Measurements from ENCODE around the gene DDX17. TPM values are rescaled to one million over a fixed set of nuclear protein-coding genes. Genes with fewer than 3 reads are reported as not detected.
A peak's percentile ranks its signal among the peaks of the same experiment; 100 is the strongest.

DDX17 gene
- total RNA-seq, 1 experiment from 2014 or later, result 399 TPM

DNA sequence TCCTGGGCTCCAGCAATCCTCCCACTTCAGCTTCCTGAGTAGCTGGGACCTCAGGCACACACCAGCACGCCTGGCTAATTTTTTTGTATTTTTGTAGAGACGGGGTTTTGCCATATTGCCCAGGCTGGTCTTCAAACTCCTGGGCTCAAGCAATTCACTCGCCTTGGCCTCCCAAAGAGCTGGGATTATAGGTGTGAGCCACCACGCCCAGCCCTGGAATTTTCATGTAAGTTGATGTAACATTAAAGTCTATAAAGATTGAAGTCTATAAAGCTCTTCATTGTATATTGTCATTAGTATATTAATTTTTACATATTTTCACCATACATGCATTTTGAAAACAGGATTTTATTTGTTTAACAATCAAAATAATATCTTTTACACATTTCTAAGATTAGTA lies 12.5 kb upstream of the DDX17 start (continued):
- TF ChIP-seq, protein P1, sequence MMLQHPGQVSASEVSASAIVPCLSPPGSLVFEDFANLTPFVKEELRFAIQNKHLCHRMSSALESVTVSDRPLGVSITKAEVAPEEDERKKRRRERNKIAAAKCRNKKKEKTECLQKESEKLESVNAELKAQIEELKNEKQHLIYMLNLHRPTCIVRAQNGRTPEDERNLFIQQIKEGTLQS (CRISPR knock-in tag; conservative IDR thresholded peaks at IDR 0.05), result no peak
- TF ChIP-seq, protein P2, sequence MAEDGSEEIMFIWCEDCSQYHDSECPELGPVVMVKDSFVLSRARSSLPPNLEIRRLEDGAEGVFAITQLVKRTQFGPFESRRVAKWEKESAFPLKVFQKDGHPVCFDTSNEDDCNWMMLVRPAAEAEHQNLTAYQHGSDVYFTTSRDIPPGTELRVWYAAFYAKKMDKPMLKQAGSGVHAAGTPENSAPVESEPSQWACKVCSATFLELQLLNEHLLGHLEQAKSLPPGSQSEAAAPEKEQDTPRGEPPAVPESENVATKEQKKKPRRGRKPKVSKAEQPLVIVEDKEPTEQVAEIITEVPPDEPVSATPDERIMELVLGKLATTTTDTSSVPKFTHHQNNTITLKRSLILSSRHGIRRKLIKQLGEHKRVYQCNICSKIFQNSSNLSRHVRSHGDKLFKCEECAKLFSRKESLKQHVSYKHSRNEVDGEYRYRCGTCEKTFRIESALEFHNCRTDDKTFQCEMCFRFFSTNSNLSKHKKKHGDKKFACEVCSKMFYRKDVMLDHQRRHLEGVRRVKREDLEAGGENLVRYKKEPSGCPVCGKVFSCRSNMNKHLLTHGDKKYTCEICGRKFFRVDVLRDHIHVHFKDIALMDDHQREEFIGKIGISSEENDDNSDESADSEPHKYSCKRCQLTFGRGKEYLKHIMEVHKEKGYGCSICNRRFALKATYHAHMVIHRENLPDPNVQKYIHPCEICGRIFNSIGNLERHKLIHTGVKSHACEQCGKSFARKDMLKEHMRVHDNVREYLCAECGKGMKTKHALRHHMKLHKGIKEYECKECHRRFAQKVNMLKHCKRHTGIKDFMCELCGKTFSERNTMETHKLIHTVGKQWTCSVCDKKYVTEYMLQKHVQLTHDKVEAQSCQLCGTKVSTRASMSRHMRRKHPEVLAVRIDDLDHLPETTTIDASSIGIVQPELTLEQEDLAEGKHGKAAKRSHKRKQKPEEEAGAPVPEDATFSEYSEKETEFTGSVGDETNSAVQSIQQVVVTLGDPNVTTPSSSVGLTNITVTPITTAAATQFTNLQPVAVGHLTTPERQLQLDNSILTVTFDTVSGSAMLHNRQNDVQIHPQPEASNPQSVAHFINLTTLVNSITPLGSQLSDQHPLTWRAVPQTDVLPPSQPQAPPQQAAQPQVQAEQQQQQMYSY (CRISPR knock-in tag; IDR thresholded peaks at IDR 0.05), result no peak
- TF ChIP-seq ATF1 (CRISPR knock-in tag; IDR thresholded peaks at IDR 0.05) (no peak), FOXK1 (CRISPR knock-in tag; IDR thresholded peaks at IDR 0.05) (no peak), JUN (CRISPR knock-in tag; IDR thresholded peaks at IDR 0.05) (no peak), ZNF416 (CRISPR knock-in tag; IDR thresholded peaks at IDR 0.05) (no peak), FOXJ3 (CRISPR knock-in tag; IDR thresholded peaks at IDR 0.05; ENCODE audit: borderline replicate concordance) (no peak), ZNF396 (CRISPR knock-in tag; IDR thresholded peaks at IDR 0.05; ENCODE audit: borderline replicate concordance) (no peak), ZNF121 (CRISPR knock-in tag; IDR thresholded peaks at IDR 0.05) (no peak)
- TF ChIP-seq, protein P3, sequence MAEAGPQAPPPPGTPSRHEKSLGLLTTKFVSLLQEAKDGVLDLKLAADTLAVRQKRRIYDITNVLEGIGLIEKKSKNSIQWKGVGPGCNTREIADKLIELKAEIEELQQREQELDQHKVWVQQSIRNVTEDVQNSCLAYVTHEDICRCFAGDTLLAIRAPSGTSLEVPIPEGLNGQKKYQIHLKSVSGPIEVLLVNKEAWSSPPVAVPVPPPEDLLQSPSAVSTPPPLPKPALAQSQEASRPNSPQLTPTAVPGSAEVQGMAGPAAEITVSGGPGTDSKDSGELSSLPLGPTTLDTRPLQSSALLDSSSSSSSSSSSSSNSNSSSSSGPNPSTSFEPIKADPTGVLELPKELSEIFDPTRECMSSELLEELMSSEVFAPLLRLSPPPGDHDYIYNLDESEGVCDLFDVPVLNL (CRISPR knock-in tag; IDR thresholded peaks at IDR 0.05; ENCODE audit: borderline replicate concordance, low read depth), result no peak
- TF ChIP-seq, protein P4, sequence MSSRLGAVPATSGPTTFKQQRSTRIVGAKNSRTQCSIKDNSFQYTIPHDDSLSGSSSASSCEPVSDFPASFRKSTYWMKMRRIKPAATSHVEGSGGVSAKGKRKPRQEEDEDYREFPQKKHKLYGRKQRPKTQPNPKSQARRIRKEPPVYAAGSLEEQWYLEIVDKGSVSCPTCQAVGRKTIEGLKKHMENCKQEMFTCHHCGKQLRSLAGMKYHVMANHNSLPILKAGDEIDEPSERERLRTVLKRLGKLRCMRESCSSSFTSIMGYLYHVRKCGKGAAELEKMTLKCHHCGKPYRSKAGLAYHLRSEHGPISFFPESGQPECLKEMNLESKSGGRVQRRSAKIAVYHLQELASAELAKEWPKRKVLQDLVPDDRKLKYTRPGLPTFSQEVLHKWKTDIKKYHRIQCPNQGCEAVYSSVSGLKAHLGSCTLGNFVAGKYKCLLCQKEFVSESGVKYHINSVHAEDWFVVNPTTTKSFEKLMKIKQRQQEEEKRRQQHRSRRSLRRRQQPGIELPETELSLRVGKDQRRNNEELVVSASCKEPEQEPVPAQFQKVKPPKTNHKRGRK (CRISPR knock-in tag; IDR thresholded peaks at IDR 0.05; ENCODE audit: borderline replicate concordance), result no peak
- TF ChIP-seq, protein P5, sequence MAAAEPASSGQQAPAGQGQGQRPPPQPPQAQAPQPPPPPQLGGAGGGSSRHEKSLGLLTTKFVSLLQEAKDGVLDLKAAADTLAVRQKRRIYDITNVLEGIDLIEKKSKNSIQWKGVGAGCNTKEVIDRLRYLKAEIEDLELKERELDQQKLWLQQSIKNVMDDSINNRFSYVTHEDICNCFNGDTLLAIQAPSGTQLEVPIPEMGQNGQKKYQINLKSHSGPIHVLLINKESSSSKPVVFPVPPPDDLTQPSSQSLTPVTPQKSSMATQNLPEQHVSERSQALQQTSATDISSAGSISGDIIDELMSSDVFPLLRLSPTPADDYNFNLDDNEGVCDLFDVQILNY (CRISPR knock-in tag; IDR thresholded peaks at IDR 0.05), result no peak
- TF ChIP-seq, protein P6, sequence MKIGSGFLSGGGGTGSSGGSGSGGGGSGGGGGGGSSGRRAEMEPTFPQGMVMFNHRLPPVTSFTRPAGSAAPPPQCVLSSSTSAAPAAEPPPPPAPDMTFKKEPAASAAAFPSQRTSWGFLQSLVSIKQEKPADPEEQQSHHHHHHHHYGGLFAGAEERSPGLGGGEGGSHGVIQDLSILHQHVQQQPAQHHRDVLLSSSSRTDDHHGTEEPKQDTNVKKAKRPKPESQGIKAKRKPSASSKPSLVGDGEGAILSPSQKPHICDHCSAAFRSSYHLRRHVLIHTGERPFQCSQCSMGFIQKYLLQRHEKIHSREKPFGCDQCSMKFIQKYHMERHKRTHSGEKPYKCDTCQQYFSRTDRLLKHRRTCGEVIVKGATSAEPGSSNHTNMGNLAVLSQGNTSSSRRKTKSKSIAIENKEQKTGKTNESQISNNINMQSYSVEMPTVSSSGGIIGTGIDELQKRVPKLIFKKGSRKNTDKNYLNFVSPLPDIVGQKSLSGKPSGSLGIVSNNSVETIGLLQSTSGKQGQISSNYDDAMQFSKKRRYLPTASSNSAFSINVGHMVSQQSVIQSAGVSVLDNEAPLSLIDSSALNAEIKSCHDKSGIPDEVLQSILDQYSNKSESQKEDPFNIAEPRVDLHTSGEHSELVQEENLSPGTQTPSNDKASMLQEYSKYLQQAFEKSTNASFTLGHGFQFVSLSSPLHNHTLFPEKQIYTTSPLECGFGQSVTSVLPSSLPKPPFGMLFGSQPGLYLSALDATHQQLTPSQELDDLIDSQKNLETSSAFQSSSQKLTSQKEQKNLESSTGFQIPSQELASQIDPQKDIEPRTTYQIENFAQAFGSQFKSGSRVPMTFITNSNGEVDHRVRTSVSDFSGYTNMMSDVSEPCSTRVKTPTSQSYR (CRISPR knock-in tag; IDR thresholded peaks at IDR 0.05), result no peak

DNA sequence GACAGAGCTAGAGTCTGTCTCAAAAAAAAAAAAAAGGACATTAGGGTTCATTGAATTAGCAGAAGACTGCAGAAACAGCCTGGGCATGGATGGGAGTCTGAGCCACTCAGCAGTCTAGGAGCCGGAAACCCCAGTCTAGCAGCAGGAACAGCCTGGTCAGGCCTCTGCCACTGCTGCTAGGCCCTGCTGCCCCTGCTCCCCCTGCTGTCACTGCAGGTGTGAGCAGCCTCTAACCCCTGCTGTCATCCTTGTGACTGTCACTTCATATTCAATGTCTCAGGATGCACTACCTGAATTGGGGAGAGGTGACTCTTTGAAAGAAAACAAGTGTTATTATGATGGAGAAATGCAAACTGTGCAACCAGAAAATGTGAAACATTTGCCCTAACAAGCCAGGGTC lies 7.0 kb upstream of the DDX17 start:
- ChIA-PET POLR2A (interaction anchor here (0.7 kb wide), 1 partner anchor 175 kb away, joined by 5 read pairs; no protein-coding TSS in a partner anchor), CTCF (interaction anchor here (0.7 to 1.0 kb wide), 2 partner anchors 9 to 100 kb away, joined by 3 read pairs; no protein-coding TSS in a partner anchor)
- ATAC-seq (peak; percentile 93), DNase-seq (ENCODE audit: low spot score) (peak; percentile 63)
- TF ChIP-seq ZNF121 (CRISPR knock-in tag; IDR thresholded peaks at IDR 0.05) (no peak), FOXK1 (CRISPR knock-in tag; IDR thresholded peaks at IDR 0.05) (0 out of 2 replicates have a peak, but pooled peaks have one; percentile 61), SP1 (CRISPR knock-in tag; conservative IDR thresholded peaks at IDR 0.05) (0 out of 2 replicates have a peak, but pooled peaks have one; percentile 17)
- TF ChIP-seq, protein P7, sequence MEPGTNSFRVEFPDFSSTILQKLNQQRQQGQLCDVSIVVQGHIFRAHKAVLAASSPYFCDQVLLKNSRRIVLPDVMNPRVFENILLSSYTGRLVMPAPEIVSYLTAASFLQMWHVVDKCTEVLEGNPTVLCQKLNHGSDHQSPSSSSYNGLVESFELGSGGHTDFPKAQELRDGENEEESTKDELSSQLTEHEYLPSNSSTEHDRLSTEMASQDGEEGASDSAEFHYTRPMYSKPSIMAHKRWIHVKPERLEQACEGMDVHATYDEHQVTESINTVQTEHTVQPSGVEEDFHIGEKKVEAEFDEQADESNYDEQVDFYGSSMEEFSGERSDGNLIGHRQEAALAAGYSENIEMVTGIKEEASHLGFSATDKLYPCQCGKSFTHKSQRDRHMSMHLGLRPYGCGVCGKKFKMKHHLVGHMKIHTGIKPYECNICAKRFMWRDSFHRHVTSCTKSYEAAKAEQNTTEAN (CRISPR knock-in tag; IDR thresholded peaks at IDR 0.05), result 0 out of 2 replicates have a peak, but pooled peaks have one; percentile 35
- peak overlapping the region; percentile 47 for H3K27ac Mint-ChIP-seq
- no peaks in the 10 kb centered on the region for H3K27me3 Mint-ChIP-seq (ENCODE audit: low read depth)
- H3K4me1 Mint-ChIP-seq, result peaks cover 40% of the 10 kb centered on the region
- H3K4me3 Mint-ChIP-seq, result no peak overlapping the region
- H3K9me3 Mint-ChIP-seq, result no peaks in the 10 kb centered on the region
- no peaks in the 10 kb centered on the region for H3K36me3 Mint-ChIP-seq

All from WTC11 (cell line).